Skeletal muscle tissue (tissue), 4 donors: ENCODE measurements around the gene STX11. TPM values are rescaled to one million over a fixed set of nuclear protein-coding genes. Genes with fewer than 3 reads are reported as not detected.

Experiments
- H3K27ac ChIP-seq: one replicate; pipeline ENCODE4 v1.7.0; 2013; ENCODE audit warnings: mild to moderate bottlenecking, low read depth, low read length, inconsistent platforms
- H3K27me3 ChIP-seq, 3 donors: one replicate each; pipeline ENCODE4 v1.7.0; 2013; ENCODE audit warnings: low read length in 3 of 3; ENCODE audit not compliant: control insufficient read depth in 3 of 3, insufficient read depth in 3 of 3
- H3K36me3 ChIP-seq, 3 donors: one replicate each; pipeline ENCODE4 v1.7.0; 2013; ENCODE audit warnings: low read length in 3 of 3; ENCODE audit not compliant: control insufficient read depth in 3 of 3, insufficient read depth in 3 of 3
- H3K4me1 ChIP-seq, 3 donors: one replicate each; pipeline ENCODE4 v1.7.0; 2013; ENCODE audit warnings: low read length in 3 of 3, mild to moderate bottlenecking in 3 of 3; ENCODE audit not compliant: control insufficient read depth in 3 of 3, insufficient read depth in 3 of 3
- H3K4me3 ChIP-seq, 3 donors: one replicate each; pipeline ENCODE4 v1.7.0; 2013; ENCODE audit warnings: low read length in 3 of 3
- H3K9ac ChIP-seq, 3 donors: one replicate each; pipeline ENCODE4 v1.7.0; 2013; ENCODE audit warnings: low read length in 3 of 3, mild to moderate bottlenecking in 3 of 3, moderate library complexity in 2 of 3, low read depth in 1 of 3
- H3K9me3 ChIP-seq, 3 donors: one replicate each; pipeline ENCODE4 v1.7.0; 2013; ENCODE audit warnings: low read length in 3 of 3; ENCODE audit not compliant: control insufficient read depth in 3 of 3
- total RNA-seq: library from RNA; depleted of rRNA; stranded (reverse); fragments of >200 nt; gene quantifications from one replicate; pipeline ENCODE4 v1.2.3, GENCODE V29; 2014
- donor health status: Osteomylitis.

Gene STX11
- total RNA-seq, 1 donor from 2014 or later, result 2.1 TPM

DNA sequence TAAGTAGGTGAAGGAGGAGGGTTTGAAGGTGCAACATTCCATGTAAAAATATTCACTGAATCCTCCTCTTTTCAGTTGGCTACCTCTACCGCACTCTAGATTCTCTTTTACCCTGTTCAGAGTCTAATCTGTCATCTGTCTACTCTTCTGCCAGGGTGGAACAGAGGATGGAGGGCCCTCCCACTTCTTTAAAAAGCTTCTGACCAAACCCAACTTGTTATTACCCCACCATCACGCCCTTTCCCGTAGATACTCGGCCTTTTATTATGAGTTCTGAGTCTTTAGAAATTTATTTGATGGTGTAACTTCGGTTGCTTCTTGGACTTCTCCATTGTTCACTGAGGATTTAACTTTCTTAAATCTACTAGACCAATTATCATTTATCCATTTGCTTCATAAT lies 11.7 kb downstream of the STX11 start:
- H3K27ac ChIP-seq, result no peak overlapping the region
- H3K9ac ChIP-seq, result no peak overlapping the region
- H3K4me1 ChIP-seq, result peaks cover 6 to 11% (median 8%) of the 10 kb centered on the region in 3 donors
- no peak overlapping the region for H3K4me3 ChIP-seq
- H3K9me3 ChIP-seq, result no peaks in the 10 kb centered on the region
- H3K27me3 ChIP-seq, result no peaks in the 10 kb centered on the region
- H3K36me3 ChIP-seq, result no peaks in the 10 kb centered on the region

DNA sequence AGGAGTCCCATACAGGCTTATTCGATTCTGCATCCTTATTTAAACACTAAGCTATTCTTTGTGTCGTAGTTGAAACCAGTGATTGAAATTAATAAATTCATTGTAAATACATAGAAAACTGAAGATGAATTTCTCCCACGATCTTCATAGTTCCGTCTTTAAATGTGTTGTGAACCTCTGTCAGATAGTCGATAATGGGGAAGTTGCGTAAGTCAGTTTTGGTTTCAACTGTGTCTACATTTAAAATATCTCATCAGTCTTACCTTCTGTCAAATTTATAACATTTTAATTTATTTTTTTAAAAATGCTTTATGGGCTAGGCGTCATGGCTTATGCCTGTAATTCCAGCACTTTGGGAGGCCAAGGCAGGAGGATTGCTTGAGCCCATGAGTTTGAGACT lies 12.7 kb downstream of the STX11 start:
- Histone ChIP-seq H3K36me3 (no peaks in the 10 kb centered on the region), H3K4me3 (no peak overlapping the region), H3K27me3 (no peaks in the 10 kb centered on the region), H3K4me1 (peaks cover 0 to 4% (median 3%) of the 10 kb centered on the region in 3 donors), H3K9me3 (no peaks in the 10 kb centered on the region), H3K27ac (no peak overlapping the region), H3K9ac (no peak overlapping the region)

DNA sequence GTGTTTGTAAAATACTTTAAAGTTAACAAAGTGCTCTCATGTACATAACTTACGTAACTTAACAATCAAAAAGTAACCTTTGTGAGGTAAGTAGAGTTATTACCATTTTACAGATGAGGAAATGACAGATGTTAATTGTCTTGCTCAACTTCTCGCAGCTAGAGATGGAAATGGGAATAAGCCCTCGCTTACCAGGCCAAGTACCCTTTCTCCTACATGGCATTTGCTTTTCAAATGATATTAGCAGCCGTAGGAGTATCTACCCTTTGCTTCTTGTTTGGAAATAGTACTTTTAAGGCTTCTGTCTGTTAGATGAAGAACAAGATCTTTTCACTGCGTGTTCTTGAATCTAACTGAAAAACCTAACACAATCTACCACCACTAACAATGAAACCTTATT lies 15.5 kb downstream of the STX11 start:
- H3K4me1 ChIP-seq, result no peaks in the 10 kb centered on the region
- no peak overlapping the region for H3K4me3 ChIP-seq
- no peaks in the 10 kb centered on the region for H3K36me3 ChIP-seq
- no peaks in the 10 kb centered on the region for H3K27me3 ChIP-seq
- no peak overlapping the region for H3K9ac ChIP-seq
- no peak overlapping the region for H3K27ac ChIP-seq
- H3K9me3 ChIP-seq, result no peaks in the 10 kb centered on the region

DNA sequence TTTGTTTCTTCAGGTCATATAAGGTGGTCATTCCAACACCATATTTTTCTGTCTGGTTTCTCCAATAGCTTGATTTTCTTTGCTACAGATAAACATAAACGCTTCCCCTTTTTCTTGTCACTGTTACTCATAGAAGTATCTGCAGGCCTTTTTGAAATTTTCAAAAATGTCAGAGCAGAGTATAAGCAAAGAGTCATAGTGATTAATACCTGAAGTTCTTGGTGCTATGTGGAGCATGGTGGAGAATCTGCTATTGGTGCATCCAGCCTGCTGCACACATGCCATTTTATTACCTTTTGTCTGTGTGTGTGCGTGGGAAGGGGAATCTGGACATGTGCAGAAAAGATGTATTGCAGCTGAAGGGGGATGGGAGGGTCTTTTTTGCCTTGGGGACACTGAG lies 19.7 kb downstream of the STX11 start:
- H3K27me3 ChIP-seq, result no peaks in the 10 kb centered on the region
- no peaks in the 10 kb centered on the region for H3K4me1 ChIP-seq
- H3K9me3 ChIP-seq, result peaks cover 0 to 2% (median 0%) of the 10 kb centered on the region in 3 donors
- no peaks in the 10 kb centered on the region for H3K36me3 ChIP-seq
- no peak overlapping the region for H3K9ac ChIP-seq
- no peak overlapping the region for H3K4me3 ChIP-seq
- H3K27ac ChIP-seq, result no peak overlapping the region

DNA sequence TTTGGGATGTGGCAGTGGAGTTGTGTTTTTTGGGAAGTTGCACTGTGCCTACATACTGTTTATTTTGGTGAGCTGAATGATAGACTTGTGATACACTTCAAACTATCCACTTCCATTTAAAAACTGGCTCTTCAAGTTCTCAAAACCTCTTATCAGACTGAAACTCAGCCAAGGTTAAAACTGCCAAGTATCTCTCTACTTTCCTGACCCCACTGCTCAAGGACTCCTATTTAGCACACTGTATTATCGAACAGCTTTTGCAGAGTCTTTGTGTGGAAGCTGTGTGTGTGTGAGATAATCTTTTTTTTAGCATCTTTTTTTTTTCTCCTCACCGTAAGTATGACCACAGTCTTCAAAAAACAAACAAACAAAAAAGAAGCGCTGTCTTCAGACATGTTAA lies 21.1 kb downstream of the STX11 start:
- Histone ChIP-seq H3K4me1 (no peaks in the 10 kb centered on the region), H3K27ac (no peak overlapping the region), H3K36me3 (no peaks in the 10 kb centered on the region), H3K9ac (no peak overlapping the region), H3K4me3 (no peak overlapping the region), H3K27me3 (no peaks in the 10 kb centered on the region), H3K9me3 (peaks cover 0 to 2% (median 0%) of the 10 kb centered on the region in 3 donors)

DNA sequence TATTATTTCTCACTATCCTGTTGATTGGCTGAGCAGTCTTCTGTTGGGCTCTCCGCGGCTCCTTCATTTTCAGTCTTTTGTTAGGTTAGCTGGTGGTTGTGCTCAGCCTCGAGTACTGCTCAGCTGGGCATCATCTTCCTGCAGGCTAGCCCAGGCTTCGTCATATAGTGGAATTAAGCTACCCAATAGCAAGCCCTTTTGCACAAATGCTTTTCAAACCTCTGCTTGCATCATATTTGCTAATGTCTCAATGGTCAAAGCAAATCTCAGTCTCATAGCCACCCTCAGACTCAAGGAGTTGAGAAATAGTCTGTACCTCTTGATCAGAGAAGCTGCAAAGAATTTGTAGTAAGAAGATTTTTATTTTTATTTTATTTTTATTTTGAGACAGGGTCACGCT lies 23.7 kb downstream of the STX11 start:
- H3K27ac ChIP-seq, result no peak overlapping the region
- H3K9ac ChIP-seq, result no peak overlapping the region
- no peak overlapping the region for H3K4me3 ChIP-seq
- no peaks in the 10 kb centered on the region for H3K36me3 ChIP-seq
- no peaks in the 10 kb centered on the region for H3K27me3 ChIP-seq
- no peaks in the 10 kb centered on the region for H3K4me1 ChIP-seq
- peaks cover 0 to 2% (median 0%) of the 10 kb centered on the region in 3 donors for H3K9me3 ChIP-seq

DNA sequence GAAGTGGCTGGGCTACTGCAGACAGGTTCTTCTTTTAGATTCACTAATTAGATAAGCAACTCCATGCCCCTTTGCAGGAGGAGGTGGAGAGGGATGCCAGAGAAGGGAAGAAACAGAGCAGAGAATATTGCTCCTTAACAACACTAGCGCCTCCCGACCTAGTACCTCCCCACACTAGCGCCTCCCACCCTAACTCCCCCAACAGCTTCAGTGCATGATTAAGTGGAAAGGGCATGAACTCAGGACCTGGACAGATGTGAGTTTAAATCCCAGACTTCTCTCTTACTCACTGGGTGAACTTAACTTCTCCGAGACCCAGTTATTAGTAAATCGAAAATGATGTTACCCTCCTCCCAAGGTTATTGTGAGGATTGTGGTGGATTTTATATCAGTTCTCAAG lies 25.7 kb downstream of the STX11 start:
- H3K36me3 ChIP-seq, result no peaks in the 10 kb centered on the region
- no peaks in the 10 kb centered on the region for H3K27me3 ChIP-seq
- H3K9me3 ChIP-seq, result peaks cover 0 to 2% (median 0%) of the 10 kb centered on the region in 3 donors
- H3K4me3 ChIP-seq, result no peak overlapping the region
- H3K9ac ChIP-seq, result no peak overlapping the region
- no peaks in the 10 kb centered on the region for H3K4me1 ChIP-seq
- H3K27ac ChIP-seq, result no peak overlapping the region

DNA sequence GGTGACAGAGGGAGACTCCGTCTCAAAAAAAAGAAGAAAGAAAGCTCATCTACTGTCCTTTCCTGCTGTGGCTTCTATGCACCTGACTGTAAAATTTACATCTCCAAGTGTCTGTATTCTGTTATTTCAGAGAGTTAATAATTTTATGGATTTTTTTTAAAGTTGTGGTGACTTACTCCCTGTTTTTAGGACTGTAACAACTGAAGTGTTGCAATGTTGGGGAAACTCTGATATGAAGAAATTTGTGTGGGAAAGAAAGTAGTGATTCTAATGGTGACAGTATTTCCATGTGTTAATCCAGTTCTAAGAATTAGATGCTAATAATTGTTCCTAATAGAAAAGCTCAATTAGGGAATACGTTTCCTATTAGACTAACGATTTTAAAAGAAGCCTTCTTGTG lies 27.4 kb downstream of the STX11 start:
- no peak overlapping the region for H3K4me3 ChIP-seq
- H3K4me1 ChIP-seq, result no peaks in the 10 kb centered on the region
- peaks cover 0 to 2% (median 0%) of the 10 kb centered on the region in 3 donors for H3K9me3 ChIP-seq
- H3K36me3 ChIP-seq, result no peaks in the 10 kb centered on the region
- no peak overlapping the region for H3K9ac ChIP-seq
- no peaks in the 10 kb centered on the region for H3K27me3 ChIP-seq
- no peak overlapping the region for H3K27ac ChIP-seq

DNA sequence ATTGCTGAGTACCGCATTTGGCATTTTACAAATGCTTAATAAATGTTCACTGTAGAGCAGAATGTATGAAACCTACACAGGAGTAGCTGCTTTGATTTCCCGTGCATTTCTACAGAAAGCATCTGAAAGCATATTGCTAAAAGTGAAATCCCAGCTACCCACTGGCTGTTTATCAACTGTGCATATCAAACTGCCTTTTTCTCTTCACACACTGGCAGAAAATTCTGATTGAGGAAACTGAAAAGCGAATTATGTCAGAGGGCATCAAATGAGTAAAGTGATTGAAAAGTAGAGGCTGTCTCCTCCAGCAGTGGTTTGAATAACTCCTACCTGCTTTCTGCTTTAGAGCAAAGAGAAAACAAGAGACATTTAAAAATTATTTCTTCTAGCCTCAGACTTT lies 28.0 kb downstream of the STX11 start:
- no peak overlapping the region for H3K4me3 ChIP-seq
- no peak overlapping the region for H3K27ac ChIP-seq
- no peak overlapping the region for H3K9ac ChIP-seq
- no peaks in the 10 kb centered on the region for H3K36me3 ChIP-seq
- H3K9me3 ChIP-seq, result peaks cover 0 to 2% (median 0%) of the 10 kb centered on the region in 3 donors
- no peaks in the 10 kb centered on the region for H3K27me3 ChIP-seq
- no peaks in the 10 kb centered on the region for H3K4me1 ChIP-seq

DNA sequence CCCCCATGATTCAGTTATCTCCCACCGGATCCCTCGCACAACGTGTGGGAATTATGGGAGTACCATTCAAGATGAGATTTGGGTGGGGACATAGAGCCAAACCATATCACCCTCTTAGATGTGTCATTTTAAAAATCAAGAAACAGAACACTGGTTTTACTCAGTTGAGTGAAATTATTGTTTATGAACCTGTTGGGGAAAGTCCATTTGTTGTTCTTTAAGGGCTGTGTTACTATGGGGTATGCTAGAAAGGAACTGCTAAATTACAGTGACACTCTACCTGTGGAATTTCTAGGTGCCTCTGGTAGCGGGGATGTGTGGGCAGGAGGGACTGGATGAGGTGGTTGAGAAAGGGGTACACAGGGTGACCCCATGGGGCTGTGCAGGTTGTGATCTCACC lies 28.9 kb downstream of the STX11 start:
- H3K36me3 ChIP-seq, result no peaks in the 10 kb centered on the region
- no peak overlapping the region for H3K27ac ChIP-seq
- no peaks in the 10 kb centered on the region for H3K4me1 ChIP-seq
- no peaks in the 10 kb centered on the region for H3K9me3 ChIP-seq
- no peak overlapping the region for H3K9ac ChIP-seq
- no peaks in the 10 kb centered on the region for H3K27me3 ChIP-seq
- no peak overlapping the region for H3K4me3 ChIP-seq

DNA sequence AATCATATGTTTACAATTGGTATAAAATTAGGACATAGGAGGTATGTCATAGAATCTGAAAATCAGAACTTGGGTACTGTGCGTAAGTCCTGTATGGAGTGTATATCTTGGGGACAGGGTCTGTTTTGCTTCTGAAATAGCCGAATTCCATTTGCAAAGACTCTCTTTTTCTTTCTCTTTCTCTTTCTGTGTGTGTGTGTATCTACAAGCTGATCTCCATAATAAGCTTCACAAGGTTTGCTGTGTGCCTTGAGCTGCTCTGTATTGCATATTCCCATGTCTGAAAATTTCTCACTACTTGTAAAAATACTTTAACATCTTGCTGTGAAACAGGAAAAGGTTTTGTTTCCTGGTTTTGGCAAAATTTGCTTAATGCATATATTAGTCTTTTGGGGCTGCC lies 29.5 kb downstream of the STX11 start:
- Histone ChIP-seq H3K27me3 (no peaks in the 10 kb centered on the region), H3K4me3 (no peak overlapping the region), H3K4me1 (no peaks in the 10 kb centered on the region), H3K36me3 (no peaks in the 10 kb centered on the region), H3K9me3 (no peaks in the 10 kb centered on the region), H3K27ac (no peak overlapping the region), H3K9ac (no peak overlapping the region)
